ENCODE results near the gene TMEM270.
"Not testable (repeated sequence)": the region's sequence is repeated elsewhere in the genome, so short reads cannot be mapped to it uniquely, and the experiment has no call there.

The TMEM270 gene

DNA sequence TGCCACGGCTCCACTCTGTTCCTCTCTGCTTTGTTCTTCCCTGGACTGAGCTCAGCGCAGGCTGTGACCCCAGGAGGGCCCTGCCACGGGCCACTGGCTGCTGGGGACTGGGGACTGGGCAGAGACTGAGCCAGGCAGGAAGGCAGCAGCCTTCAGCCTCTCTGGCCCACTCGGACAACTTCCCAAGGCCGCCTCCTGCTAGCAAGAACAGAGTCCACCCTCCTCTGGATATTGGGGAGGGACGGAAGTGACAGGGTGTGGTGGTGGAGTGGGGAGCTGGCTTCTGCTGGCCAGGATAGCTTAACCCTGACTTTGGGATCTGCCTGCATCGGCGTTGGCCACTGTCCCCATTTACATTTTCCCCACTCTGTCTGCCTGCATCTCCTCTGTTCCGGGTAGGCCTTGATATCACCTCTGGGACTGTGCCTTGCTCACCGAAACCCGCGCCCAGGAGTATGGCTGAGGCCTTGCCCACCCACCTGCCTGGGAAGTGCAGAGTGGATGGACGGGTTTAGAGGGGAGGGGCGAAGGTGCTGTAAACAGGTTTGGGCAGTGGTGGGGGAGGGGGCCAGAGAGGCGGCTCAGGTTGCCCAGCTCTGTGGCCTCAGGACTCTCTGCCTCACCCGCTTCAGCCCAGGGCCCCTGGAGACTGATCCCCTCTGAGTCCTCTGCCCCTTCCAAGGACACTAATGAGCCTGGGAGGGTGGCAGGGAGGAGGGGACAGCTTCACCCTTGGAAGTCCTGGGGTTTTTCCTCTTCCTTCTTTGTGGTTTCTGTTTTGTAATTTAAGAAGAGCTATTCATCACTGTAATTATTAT lies 28.9 kb upstream of the TMEM270 start:
- FAIRE-seq (no peak), DNase-seq (ENCODE audit: insufficient read length, low spot score) (no peak)

DNA sequence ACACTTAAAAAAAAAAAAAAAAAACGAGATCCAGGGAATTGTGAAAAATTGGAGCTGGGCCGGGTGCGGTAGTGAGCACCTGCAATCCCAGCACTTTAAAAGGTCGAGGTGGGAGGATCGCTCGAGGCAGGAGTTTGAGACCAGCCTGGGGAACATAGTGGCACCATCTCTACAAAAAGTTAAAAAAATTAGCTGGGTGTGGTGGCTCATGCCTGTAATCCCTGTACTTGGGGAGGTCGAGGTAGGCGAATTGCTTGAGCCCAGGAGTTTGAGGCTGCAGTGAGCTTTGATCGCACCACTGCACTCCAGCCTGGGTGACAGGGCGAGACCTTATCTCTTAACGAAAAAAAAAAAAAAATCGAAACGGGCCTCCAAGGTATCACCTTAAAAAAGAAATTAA lies 28.2 kb upstream of the TMEM270 start:
- no peak for DNase-seq (ENCODE audit: insufficient read length, low spot score)
- FAIRE-seq = no peak

DNA sequence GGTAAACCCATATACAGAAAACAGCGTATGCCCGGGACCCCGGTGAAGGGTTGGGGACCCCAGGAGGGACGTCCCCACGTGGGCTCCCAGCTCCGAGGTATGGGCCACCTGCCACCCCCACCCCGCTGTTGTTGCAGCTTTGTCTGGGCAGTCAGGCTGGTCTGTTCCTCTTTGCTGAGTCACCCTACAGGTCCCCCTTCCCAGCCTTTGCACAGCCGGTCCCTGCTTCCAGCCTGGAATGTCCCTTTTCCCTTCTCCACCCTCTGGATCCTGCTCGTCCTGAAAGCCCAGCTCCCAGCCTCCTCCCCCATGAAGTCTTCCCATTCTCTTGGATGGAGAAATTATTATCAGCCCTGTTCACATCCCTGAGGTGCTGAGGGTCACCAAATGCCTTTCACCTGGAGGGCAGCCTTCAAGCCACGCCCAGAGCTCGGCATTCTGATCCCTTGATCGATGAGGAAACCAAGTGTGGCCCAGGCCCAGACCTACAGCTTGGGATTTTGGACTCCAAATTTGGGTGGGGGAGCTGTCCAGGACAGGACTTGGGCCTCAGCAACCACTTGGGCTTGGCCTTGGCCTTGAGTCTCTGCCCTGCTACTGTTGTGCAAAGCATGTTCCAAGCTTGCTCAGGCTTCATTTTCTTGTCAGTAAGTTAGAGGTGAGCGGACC lies 27.6 kb upstream of the TMEM270 start:
- no peak for DNase-seq (ENCODE audit: insufficient read length, low spot score)
- no peak for FAIRE-seq

- no peak for DNase-seq (ENCODE audit: insufficient read length, low spot score)
- no peak for FAIRE-seq
These were observed 26.2 kb upstream of the TMEM270 start for GRCh38 chr7:73834626-73835191.

DNA sequence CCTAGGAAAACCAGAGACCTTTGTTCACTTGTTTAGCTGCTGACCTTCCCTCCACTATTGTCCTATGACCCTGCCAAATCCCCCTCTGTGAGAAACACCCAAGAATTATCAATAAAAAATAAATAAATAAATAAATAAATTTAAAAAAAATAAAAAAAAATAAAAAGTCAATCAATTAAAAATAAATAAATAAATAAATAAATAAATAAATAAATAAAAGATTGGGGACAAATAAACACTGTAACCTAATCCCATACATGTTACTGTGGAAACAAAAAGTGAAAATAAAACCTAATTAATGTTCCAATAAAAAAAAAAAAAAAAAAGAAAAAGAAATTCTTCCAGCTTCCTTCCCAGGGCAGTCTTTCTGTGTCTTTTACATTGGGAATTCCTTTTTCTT lies 23.8 kb upstream of the TMEM270 start:
- FAIRE-seq; DNase-seq (ENCODE audit: insufficient read length, low spot score): not testable (repeated sequence)

GRCh38 chr7:73838642-73839041 lies 22.3 kb upstream of the TMEM270 start:
- FAIRE-seq = no peak
- no peak for DNase-seq (ENCODE audit: insufficient read length, low spot score)

- FAIRE-seq = no peak
These were observed 21.7 kb upstream of the TMEM270 start for GRCh38 chr7:73839290-73839689.

DNA sequence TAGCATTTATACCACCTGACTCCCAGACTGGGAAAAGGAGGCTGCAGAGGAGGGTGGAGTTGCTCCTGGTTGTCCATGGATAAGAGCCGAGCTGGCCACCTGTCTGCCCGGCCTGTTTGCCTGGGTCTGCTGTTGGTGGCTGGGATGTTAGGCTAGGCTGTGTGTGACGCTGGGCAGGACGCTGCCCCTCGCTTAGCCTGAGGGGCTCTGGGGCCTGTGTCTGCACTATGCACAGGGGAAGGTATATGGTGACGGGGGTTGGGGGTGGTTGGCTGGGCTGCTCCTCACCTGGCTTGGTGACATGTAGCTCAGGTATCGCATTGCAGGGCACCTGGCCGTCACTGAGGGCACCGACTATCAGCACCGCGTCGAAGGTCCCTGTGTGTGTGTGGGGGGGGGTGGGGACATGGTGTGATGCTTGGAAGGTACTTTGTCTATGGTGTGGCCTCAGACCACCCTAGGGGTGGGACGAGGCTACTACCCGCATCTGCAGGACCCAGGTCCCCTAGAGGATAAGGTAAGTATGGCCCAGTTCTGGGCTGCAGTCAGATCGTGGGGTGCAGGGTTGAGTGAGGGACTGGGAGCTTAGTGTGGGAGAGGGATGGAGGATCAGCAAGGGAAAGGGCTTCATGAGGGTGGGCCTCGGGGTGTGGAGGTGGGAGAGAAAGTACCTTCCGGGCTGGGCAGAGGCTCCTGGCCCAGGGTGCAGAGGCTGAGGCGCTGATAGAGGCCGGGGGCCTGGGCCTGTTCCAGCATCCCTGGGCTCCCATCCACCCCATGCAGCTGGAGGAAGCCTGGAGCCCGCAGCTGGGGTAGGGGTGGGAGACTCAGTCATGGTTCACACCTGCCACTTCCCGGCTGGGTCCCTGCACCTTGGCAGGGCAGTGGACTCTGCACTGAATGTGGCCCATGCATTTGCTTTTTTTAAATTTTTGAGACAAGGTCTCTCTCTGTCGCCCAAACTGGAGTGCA lies 20.9 kb upstream of the TMEM270 start:
- FAIRE-seq (no peak), DNase-seq (ENCODE audit: insufficient read length, low spot score) (no peak)

More at GRCh38 chr7:73839290-73839689, 21.7 kb upstream of the TMEM270 start:
- DNase-seq (ENCODE audit: insufficient read length, low spot score) = no peak

- DNase-seq (ENCODE audit: insufficient read length, low spot score) (no peak), FAIRE-seq (no peak)
These were observed 20.1 kb upstream of the TMEM270 start for GRCh38 chr7:73840715-73841379.

DNA sequence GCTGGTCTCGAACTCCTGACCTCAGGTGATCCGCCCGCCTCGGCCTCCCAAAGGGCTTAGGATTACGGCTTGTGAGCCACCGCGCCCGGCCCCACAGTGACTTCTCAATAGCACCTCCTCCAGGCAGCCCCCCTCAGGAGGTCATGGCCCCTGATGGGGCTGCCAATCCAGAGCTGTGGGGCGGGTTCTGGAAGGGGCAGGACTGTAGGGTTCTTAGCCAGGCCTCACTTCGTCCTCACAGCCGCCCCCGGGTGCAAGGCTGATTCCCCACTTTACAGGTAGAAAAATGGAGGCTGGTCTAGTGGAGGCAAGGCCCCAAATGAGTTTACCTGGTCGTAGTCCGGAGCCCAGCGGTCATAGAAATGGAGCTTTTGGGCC lies 19.3 kb upstream of the TMEM270 start:
- no peak for DNase-seq (ENCODE audit: insufficient read length, low spot score)

GRCh38 chr7:73842067-73842976 lies 18.6 kb upstream of the TMEM270 start, which contains the start of gene METTL27:
Gene METTL27, minus strand, starts transcription at chr7:73842516. Its CDS starts 376 bp downstream, at chr7:73842140.
- no peak for FAIRE-seq
- DNase-seq (ENCODE audit: insufficient read length, low spot score) = peak; percentile 86

More for the DNA sequence above, 19.3 kb upstream of the TMEM270 start:
- no peak for FAIRE-seq

- DNase-seq (ENCODE audit: insufficient read length, low spot score) (no peak), FAIRE-seq (no peak)
These were observed 16.8 kb upstream of the TMEM270 start for GRCh38 chr7:73844131-73844547.

DNA sequence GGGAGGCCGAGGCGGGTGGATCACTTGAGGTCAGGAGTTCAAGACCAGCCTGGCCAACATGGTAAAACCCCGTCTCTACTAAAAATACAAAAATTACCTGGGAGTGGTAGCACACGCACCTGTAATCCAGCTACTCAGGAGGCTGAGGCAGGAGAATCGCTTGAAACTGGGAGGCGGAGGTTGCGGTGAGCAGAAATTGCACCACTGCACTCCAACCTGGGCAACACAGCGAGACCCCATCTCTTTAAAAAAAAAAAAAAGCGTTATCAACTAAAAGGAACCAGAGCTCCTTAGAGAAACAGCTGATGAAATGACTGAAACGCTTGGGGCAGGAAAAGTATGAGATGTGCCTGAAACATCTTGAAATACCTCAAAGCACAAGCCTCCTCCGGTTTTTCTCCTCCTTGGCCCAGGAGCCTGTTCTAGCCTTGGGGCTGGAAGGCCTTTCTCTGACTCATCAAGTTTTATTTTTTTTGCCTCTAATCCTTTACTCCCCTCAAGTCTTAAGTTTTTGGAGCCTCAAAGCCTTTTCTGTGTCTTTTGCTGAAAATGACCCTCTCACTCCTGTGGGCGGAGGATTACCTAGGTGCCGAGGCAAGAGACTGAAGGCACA lies 16.0 kb upstream of the TMEM270 start:
- DNase-seq (ENCODE audit: insufficient read length, low spot score) = no peak
- no peak for FAIRE-seq

GRCh38 chr7:73845701-73846195 lies 15.2 kb upstream of the TMEM270 start:
- FAIRE-seq; DNase-seq (ENCODE audit: insufficient read length, low spot score): not testable (repeated sequence)

GRCh38 chr7:73847941-73848723 lies 12.8 kb upstream of the TMEM270 start:
- no peak for DNase-seq (ENCODE audit: insufficient read length, low spot score)
- no peak for FAIRE-seq

DNA sequence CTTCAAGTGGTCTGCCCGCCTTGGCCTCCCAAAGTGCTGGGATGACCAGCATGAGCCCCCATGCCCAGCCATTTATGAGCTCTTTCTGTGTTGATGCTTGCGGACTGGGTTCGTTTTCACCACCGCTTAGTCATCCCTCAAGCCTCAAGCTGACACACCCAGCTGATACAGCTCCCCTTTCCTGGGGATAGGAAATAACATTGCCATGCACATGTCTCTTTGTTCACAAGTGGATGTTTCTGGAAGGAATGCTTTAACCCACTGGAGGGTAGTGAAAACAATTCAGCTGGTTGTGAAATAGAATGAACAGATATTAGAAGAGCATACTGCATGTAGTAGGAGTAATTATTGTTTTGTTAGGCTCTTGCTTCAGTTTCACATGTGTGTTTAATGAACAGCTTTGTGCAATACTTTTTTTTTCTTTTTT lies 10.2 kb upstream of the TMEM270 start:
- FAIRE-seq = no peak
- peak; percentile 71 for DNase-seq (ENCODE audit: insufficient read length, low spot score)

Data from HTR-8/SVneo (cell line).